Measurements from ENCODE around the gene AUP1. TPM values are rescaled to one million over a fixed set of nuclear protein-coding genes. Genes with fewer than 3 reads are reported as not detected.

The AUP1 gene
- total RNA-seq, 1 experiment from 2014 or later = 135 TPM

- DNase-seq (ENCODE audit: low read depth) = no peak
Measured at GRCh38 chr2:74537140-74537539, 7.6 kb upstream of the AUP1 start.

- DNase-seq (ENCODE audit: low read depth) = no peak
Measured at GRCh38 chr2:74536166-74536950, 6.9 kb upstream of the AUP1 start.

GRCh38 chr2:74535440-74535965 lies 6.0 kb upstream of the AUP1 start:
- DNase-seq (ENCODE audit: low read depth) = no peak

- no peak for DNase-seq (ENCODE audit: low read depth)
Measured at GRCh38 chr2:74534411-74534810, 4.9 kb upstream of the AUP1 start.

- no peak for DNase-seq (ENCODE audit: low read depth)
Measured at GRCh38 chr2:74533464-74533863, 4.0 kb upstream of the AUP1 start.

GRCh38 chr2:74532222-74532621 lies 2.7 kb upstream of the AUP1 start:
- DNase-seq (ENCODE audit: low read depth) = no peak

- DNase-seq (ENCODE audit: low read depth) = no peak
Measured at GRCh38 chr2:74531666-74532065, 2.2 kb upstream of the AUP1 start.

GRCh38 chr2:74530239-74531187 lies 1.0 kb upstream of the AUP1 start:
- DNase-seq (ENCODE audit: low read depth) = peak; percentile 57

GRCh38 chr2:74528600-74529356 lies 728 bp downstream of the AUP1 start:
- DNase-seq (ENCODE audit: low read depth) = no peak

- DNase-seq (ENCODE audit: low read depth) = no peak
Measured at GRCh38 chr2:74527741-74528140, 1.8 kb downstream of the AUP1 start.

- no peak for DNase-seq (ENCODE audit: low read depth)
Measured at GRCh38 chr2:74526649-74527230, 2.8 kb downstream of the AUP1 start.

GRCh38 chr2:74525717-74526648 lies 3.5 kb downstream of the AUP1 start, which contains the start of gene DQX1:
Gene DQX1 (minus strand): TSS chr2:74526231. CDS start chr2:74525729, 502 bp downstream.
- DNase-seq (ENCODE audit: low read depth) = no peak

GRCh38 chr2:74524955-74525716 lies 4.4 kb downstream of the AUP1 start:
- no peak for DNase-seq (ENCODE audit: low read depth)

GRCh38 chr2:74524005-74524404 lies 5.5 kb downstream of the AUP1 start:
- DNase-seq (ENCODE audit: low read depth) = no peak

GRCh38 chr2:74522516-74522915 lies 7.0 kb downstream of the AUP1 start:
- DNase-seq (ENCODE audit: low read depth) = no peak

GRCh38 chr2:74516650-74517049 lies 12.9 kb downstream of the AUP1 start:
- no peak for DNase-seq (ENCODE audit: low read depth)

- no peak for DNase-seq (ENCODE audit: low read depth)
Measured at GRCh38 chr2:74515981-74516633, 13.4 kb downstream of the AUP1 start.

GRCh38 chr2:74515271-74515980 lies 14.1 kb downstream of the AUP1 start:
- no peak for DNase-seq (ENCODE audit: low read depth)

Data from Daoy (cell line).